Keratinocyte (primary cell): ENCODE measurements around the gene DKC1. TPM values are rescaled to one million over a fixed set of nuclear protein-coding genes. Genes with fewer than 3 reads are reported as not detected.

ENCODE experiments used
- DNase-seq: peaks from one replicate; pipeline ENCODE4 v3.0.0-alpha.2; 2011; ENCODE audit warnings: low read depth, missing footprints, low spot score
- FAIRE-seq: peaks from 2 replicates; lab custom pipeline; 2011; peaks lifted over from hg19 to GRCh38; lab: Jason Lieb, UNC
- H2AFZ ChIP-seq: 2 replicates; pipeline ENCODE4 v1.6.0; 2012; ENCODE audit warnings: low read length, control low read depth, inconsistent platforms; ENCODE audit not compliant: control insufficient read depth
- H3K27ac ChIP-seq: 2 replicates; pipeline ENCODE4 v1.5.1; 2011; ENCODE audit warnings: low read length; ENCODE audit not compliant: control insufficient read depth, insufficient read depth
- H3K27me3 ChIP-seq: 3 replicates; pipeline ENCODE4 v1.6.0; 2011; ENCODE audit warnings: low read length; ENCODE audit not compliant: control insufficient read depth, insufficient read depth; ENCODE audit errors: extremely low read depth
- H3K36me3 ChIP-seq, 2 experiments: 2 replicates in 1 of 2; 3 replicates in 1 of 2; pipeline ENCODE4 v1.5.1; 2011; ENCODE audit warnings: low read length in 2 of 2, mild to moderate bottlenecking in 1 of 2; ENCODE audit not compliant: control insufficient read depth in 2 of 2, insufficient read depth in 2 of 2; ENCODE audit errors: extremely low read depth in 1 of 2
- H3K4me1 ChIP-seq: 3 replicates; pipeline ENCODE4 v1.5.1; 2011; ENCODE audit warnings: low read length; ENCODE audit not compliant: control insufficient read depth, insufficient read depth; ENCODE audit errors: extremely low read depth
- H3K4me2 ChIP-seq: 3 replicates; pipeline ENCODE4 v1.6.0; 2011; ENCODE audit warnings: low read depth, low read length; ENCODE audit not compliant: control insufficient read depth, insufficient read depth; ENCODE audit errors: extremely low read depth
- H3K4me3 ChIP-seq, 3 experiments: fragments of 200-600 bp in 1 of 3; sonication (generic) in 1 of 3; 2 replicates in 2 of 3; 3 replicates in 1 of 3; pipeline ENCODE4 v1.5.1; 2011 to 2016; ENCODE audit warnings: low read length in 3 of 3, mild to moderate bottlenecking in 3 of 3, control low read depth in 2 of 3, inconsistent platforms in 1 of 3, low read depth in 1 of 3, mixed read lengths in 1 of 3, mixed run types in 1 of 3, moderate library complexity in 1 of 3; ENCODE audit not compliant: control insufficient read depth in 2 of 3, insufficient read depth in 2 of 3; ENCODE audit errors: extremely low read depth in 1 of 3
- H3K79me2 ChIP-seq: 2 replicates; pipeline ENCODE4 v1.6.0; 2012; ENCODE audit warnings: low read length; ENCODE audit not compliant: control insufficient read depth, insufficient read depth
- H3K9ac ChIP-seq: 3 replicates; pipeline ENCODE4 v1.6.0; 2011; ENCODE audit warnings: low read length; ENCODE audit not compliant: control insufficient read depth, insufficient read depth; ENCODE audit errors: extremely low read depth
- H3K9me1 ChIP-seq: 3 replicates; pipeline ENCODE4 v1.6.0; 2011; ENCODE audit warnings: low read length; ENCODE audit not compliant: control insufficient read depth, insufficient read depth; ENCODE audit errors: extremely low read depth
- H3K9me3 ChIP-seq: 2 replicates; pipeline ENCODE4 v1.5.1; 2012; ENCODE audit warnings: low read depth, low read length; ENCODE audit not compliant: control insufficient read depth
- H4K20me1 ChIP-seq: 3 replicates; pipeline ENCODE4 v1.6.0; 2011; ENCODE audit warnings: low read length; ENCODE audit not compliant: control insufficient read depth, insufficient read depth; ENCODE audit errors: extremely low read depth
- CTCF ChIP-seq, 3 experiments: IDR thresholded peaks in 1 of 3; conservative IDR thresholded peaks in 1 of 3; optimal IDR thresholded peaks in 1 of 3; 2 replicates in 2 of 3; 3 replicates in 1 of 3; pipeline versions ENCODE3 to v1.5.1; 2011; ENCODE audit warnings: low read length in 3 of 3, mild to moderate bottlenecking in 3 of 3, moderate library complexity in 2 of 3, control low read depth in 1 of 3, inconsistent platforms in 1 of 3; ENCODE audit not compliant: insufficient read depth in 2 of 3; ENCODE audit errors: extremely low read depth in 1 of 3
- EZH2 ChIP-seq: IDR thresholded peaks from one replicate; pipeline ENCODE4 v1.6.1; 2012; ENCODE audit warnings: inconsistent platforms, mild to moderate bottlenecking, low read length, moderate library complexity
- dilution Hi-C: fragments of 300-500 bp; cut with MboI; formaldehyde crosslinking; loops from one replicate; pipeline ENCODE4 v1.7.0; 2020; ENCODE audit warnings: low sequenced_read_pairs; ENCODE audit not compliant: extremely low pct_ligation_motif_present
- polyA plus RNA-seq, 5 experiments: library from polyadenylated mRNA; depleted of rRNA in 3 of 5; stranded (reverse) in 3 of 5; stranded (forward) in 1 of 5; unstranded in 1 of 5; fragments of >200 nt; gene quantifications; 1 replicate in 1 of 5; 2 replicates in 3 of 5; 3 replicates in 1 of 5; pipeline versions ENCODE4 v1.2.1 to v1.2.3, GENCODE V29; 2011 to 2012; ENCODE audit warnings: missing spikeins in 2 of 5, low read depth in 1 of 5, low replicate concordance in 1 of 5

Gene DKC1
- polyA plus RNA-seq, 1 donor (not counting 4 experiments of a cell fraction or from before 2014, with no cell fraction given) = 80.7 TPM

DNA sequence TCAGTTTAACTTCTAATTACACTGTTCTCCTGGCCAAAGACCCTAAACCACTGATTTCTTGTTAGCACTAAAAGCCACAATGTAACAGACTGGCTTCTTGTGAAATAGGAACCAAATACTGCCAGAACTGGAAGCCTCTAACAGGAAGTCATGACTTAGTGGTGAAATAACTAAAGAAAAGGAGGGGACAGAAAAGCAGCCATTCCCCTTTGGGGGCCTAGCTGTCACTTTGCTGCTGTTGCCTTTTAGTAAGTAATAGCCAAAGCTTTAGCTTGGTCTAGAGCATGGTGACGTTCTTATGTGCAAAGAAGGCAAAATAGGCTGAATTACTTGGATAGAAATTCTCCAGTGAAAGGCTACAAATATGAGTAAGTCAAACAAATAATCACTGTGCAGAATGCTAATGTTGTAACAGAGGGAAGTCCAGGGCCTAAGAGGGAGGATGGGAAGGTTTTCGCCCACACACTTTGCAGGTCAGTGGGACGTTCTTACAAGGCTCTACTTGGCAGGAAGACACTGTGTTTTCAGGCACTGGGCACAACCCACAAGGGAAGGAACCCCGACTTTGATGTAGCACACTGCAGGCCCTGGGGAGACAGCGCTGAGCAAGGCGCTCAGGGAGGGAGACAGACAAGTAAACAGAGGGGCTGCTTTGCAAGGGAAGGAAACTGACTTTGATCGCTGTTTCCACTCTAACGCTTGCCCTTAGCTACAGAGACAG lies 28.4 kb upstream of the DKC1 start:
- H3K9ac ChIP-seq = no peak overlapping the region
- no peaks in the 10 kb centered on the region for H3K79me2 ChIP-seq
- TF ChIP-seq CTCF (optimal IDR thresholded peaks at IDR 0.05 in 1 of 3, IDR thresholded peaks at IDR 0.05 in 1 of 3, conservative IDR thresholded peaks at IDR 0.05 in 1 of 3; ENCODE audit: extremely low read depth in 1 of 3, insufficient read depth in 2 of 3, low read length in 3 of 3) = no peak
- TF ChIP-seq EZH2 = no peak
- H3K9me3 ChIP-seq = no peaks in the 10 kb centered on the region
- no peaks in the 10 kb centered on the region for H4K20me1 ChIP-seq
- H2AFZ ChIP-seq = no peak overlapping the region
- H3K27ac ChIP-seq = no peak overlapping the region
- no peak for FAIRE-seq
- H3K36me3 ChIP-seq = no peaks in the 10 kb centered on the region
- no peaks in the 10 kb centered on the region for H3K9me1 ChIP-seq
- H3K4me3 ChIP-seq = no peak overlapping the region
- H3K27me3 ChIP-seq = no peaks in the 10 kb centered on the region
- H3K4me2 ChIP-seq = no peak overlapping the region
- dilution Hi-C loops = no loop called here
- peaks cover 7% of the 10 kb centered on the region for H3K4me1 ChIP-seq
- no peak for DNase-seq

GRCh38 chrX:154735695-154736393 lies 26.8 kb upstream of the DKC1 start:
- Histone ChIP-seq H3K9me1 (no peaks in the 10 kb centered on the region), H3K4me3 (no peak overlapping the region), H3K79me2 (no peaks in the 10 kb centered on the region), H3K4me1 (peaks cover 7% of the 10 kb centered on the region), H3K4me2 (no peak overlapping the region), H2AFZ (no peak overlapping the region), H3K9me3 (no peaks in the 10 kb centered on the region), H4K20me1 (no peaks in the 10 kb centered on the region), H3K36me3 (no peaks in the 10 kb centered on the region), H3K27me3 (no peaks in the 10 kb centered on the region), H3K9ac (no peak overlapping the region), H3K27ac (no peak overlapping the region)
- DNase-seq = peak; percentile 9
- TF ChIP-seq CTCF (optimal IDR thresholded peaks at IDR 0.05 in 1 of 3, IDR thresholded peaks at IDR 0.05 in 1 of 3, conservative IDR thresholded peaks at IDR 0.05 in 1 of 3; ENCODE audit: extremely low read depth in 1 of 3, insufficient read depth in 2 of 3, low read length in 3 of 3) = no peak
- TF ChIP-seq EZH2 = no peak
- dilution Hi-C loops = no loop called here
- peak; percentile 23 for FAIRE-seq
